HepG2 (cell line): ENCODE data around the gene ATP11B.

Experiments
- ATAD3A ChIP-seq: sonication (generic); formaldehyde crosslinking; IDR thresholded peaks from 2 replicates; pipeline ENCODE4 v1.4.0; 2020; ENCODE audit warnings: missing genetic modification reagents
- ELF1 ChIP-seq: sonication (generic); formaldehyde crosslinking; IDR thresholded peaks from 2 replicates; pipeline ENCODE4 v1.4.0; 2020; ENCODE audit warnings: missing genetic modification reagents
- HOXA7 ChIP-seq: sonication (generic); formaldehyde crosslinking; IDR thresholded peaks from 2 replicates; pipeline ENCODE4 v1.8.1; 2022; ENCODE audit warnings: mild to moderate bottlenecking, missing genetic modification reagents, moderate library complexity
- KDM1A ChIP-seq: IDR thresholded peaks from 2 replicates; pipeline ENCODE4 v1.6.1; 2016; ENCODE audit warnings: missing compliant biosample characterization
- NFE2L1 ChIP-seq: sonication (generic); formaldehyde crosslinking; IDR thresholded peaks from 2 replicates; pipeline ENCODE4 v1.4.0; 2020; ENCODE audit warnings: missing genetic modification reagents, mild to moderate bottlenecking, borderline replicate concordance

GRCh38 chr3:182816181-182816580 lies 22.9 kb downstream of the ATP11B start:
- TF ChIP-seq ELF1 (CRISPR knock-in tag) (no peak), KDM1A (no peak), HOXA7 (CRISPR knock-in tag) (no peak), NFE2L1 (CRISPR knock-in tag) (no peak), ATAD3A (CRISPR knock-in tag) (no peak)
